ENCODE measurements around the gene COL2A1.

GRCh38 chr12:47945341-47945728 lies 58.9 kb downstream of the COL2A1 start:
- TF ChIP-seq, protein P1, sequence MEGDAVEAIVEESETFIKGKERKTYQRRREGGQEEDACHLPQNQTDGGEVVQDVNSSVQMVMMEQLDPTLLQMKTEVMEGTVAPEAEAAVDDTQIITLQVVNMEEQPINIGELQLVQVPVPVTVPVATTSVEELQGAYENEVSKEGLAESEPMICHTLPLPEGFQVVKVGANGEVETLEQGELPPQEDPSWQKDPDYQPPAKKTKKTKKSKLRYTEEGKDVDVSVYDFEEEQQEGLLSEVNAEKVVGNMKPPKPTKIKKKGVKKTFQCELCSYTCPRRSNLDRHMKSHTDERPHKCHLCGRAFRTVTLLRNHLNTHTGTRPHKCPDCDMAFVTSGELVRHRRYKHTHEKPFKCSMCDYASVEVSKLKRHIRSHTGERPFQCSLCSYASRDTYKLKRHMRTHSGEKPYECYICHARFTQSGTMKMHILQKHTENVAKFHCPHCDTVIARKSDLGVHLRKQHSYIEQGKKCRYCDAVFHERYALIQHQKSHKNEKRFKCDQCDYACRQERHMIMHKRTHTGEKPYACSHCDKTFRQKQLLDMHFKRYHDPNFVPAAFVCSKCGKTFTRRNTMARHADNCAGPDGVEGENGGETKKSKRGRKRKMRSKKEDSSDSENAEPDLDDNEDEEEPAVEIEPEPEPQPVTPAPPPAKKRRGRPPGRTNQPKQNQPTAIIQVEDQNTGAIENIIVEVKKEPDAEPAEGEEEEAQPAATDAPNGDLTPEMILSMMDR (IDR thresholded peaks at IDR 0.05; ENCODE audit: extremely low read depth in 1 of 2, insufficient read depth in 1 of 2, low read depth in 1 of 2, low read length in 2 of 2) = no peak
- TF ChIP-seq POLR2A (IDR thresholded peaks at IDR 0.05; ENCODE audit: low read depth, low read length) (no peak), EZH2 (IDR thresholded peaks at IDR 0.05; ENCODE audit: borderline replicate concordance, low read depth, low read length, severe bottlenecking) (no peak)

Measured in endothelial cell of umbilical vein (primary cell).